Activated CD8-positive, alpha-beta memory T cell treated with anti-CD3 and anti-CD28 coated beads, Interleukin-2, amount 50 U/mL, for 4 hours (primary cell): ENCODE measurements around the gene ZMIZ1.
A peak's percentile ranks its signal among the peaks of the same experiment; 100 is the strongest.

Source experiments
- DNase-seq: peaks from one replicate; pipeline ENCODE4 v3.0.0-alpha.2; 2020

Gene ZMIZ1

DNA sequence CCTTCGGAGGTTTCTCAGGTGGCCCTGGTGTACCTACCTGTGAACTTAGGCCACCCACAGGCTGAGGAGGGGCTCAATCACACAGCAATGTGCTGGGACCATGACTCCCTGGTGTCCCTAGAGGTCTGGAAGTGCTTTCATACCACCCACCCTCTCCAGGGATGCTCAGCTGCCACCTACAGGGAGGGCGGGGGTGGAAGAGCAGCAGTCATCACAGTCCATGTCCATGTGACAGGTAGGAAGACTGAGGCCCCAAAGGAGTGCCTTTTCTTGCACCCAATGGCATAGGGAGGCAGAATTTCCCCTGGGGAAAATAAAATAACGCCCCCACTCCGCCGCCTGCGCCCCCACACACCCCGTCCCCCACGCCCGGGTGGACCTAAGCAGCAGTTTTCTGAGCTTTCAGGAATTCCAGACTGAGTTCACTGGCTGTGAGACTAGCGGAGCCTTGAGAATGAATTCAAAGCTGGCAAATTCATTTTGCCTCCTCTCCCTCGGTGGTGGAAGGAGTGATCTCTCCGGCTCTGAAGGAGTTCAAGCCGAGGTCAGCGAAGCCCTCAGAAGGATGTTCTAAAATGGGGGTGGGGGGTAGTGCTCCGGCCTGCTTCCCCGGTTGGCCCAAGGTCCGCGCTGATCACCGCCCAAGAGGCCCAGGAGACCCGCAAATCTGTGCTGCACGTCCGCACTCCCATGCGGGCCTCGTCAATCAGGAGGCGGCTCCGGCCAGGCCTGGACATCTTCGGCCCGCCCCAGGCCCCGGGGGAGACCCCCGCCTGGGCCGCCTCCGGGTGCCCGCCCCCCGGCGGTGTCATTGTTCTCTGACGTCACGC, 2.1 kb upstream of the ZMIZ1 start:
- no peak for DNase-seq

DNA sequence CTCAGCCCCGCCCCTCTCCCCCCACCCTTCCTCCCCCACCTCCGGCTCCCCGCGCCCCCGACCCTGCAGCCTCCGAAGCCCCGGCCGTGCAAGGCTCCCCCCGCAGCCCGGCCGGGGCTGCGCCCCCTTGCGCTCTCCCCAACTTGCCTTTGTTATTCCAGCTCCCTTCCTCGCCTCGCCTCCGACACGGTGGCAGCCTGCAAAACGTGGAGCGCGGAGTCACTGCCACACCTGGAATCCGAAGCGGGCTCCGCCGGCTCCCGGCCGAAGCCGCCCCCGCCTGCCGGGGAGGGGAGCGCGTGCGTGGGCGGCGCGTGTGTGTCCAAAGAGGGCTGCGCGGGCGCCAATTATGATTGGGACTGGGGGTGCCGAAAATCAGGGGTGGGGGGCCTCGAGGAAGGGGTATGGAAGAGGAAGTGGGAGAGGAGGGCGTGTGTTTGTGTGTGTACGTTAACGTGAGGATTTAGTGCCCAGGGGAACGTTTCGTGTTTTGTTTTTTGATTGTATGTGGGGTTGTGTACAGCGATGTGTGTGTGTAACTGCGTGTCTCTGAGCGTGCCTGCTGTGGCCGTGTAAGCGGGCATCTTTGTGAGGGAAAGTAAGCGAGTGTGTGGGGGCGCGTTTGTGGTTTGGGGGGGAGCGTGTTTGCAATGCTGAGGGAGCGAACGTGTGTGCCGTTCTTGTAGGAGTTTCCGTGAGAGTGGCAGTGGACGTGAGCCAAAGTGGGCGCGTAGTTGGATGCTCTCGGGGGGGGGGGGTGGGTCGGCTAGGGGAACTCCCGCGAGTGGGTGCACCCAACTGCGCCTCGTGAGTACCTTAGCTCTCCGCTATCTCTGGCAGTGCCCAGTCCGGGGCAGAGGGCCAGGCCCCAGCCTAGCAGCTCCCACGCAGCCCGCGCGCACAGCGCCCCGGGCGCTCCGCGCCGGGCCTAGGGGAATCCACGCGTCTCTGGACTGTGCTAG, 1.2 kb upstream of the ZMIZ1 start:
- DNase-seq: peak; percentile 84

DNA sequence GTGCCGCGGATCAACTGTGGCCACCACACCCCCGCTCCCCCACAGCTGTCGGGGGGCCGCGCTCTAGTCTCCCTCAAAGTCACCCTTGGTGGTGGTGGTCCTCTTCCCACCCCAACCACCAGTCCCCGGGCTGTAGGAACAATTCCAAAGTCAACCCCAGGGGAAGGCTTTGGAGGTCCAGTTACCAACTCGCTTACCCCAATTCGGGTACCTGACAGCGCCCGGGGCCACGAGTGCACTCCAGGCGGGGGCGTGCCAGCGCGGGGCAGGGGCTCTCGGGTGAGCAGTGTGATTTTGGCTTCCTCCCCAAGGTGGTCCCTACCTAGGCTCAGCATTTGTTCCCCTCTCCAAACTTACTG, 584 bp upstream of the ZMIZ1 start:
- DNase-seq: peak; percentile 44

DNA sequence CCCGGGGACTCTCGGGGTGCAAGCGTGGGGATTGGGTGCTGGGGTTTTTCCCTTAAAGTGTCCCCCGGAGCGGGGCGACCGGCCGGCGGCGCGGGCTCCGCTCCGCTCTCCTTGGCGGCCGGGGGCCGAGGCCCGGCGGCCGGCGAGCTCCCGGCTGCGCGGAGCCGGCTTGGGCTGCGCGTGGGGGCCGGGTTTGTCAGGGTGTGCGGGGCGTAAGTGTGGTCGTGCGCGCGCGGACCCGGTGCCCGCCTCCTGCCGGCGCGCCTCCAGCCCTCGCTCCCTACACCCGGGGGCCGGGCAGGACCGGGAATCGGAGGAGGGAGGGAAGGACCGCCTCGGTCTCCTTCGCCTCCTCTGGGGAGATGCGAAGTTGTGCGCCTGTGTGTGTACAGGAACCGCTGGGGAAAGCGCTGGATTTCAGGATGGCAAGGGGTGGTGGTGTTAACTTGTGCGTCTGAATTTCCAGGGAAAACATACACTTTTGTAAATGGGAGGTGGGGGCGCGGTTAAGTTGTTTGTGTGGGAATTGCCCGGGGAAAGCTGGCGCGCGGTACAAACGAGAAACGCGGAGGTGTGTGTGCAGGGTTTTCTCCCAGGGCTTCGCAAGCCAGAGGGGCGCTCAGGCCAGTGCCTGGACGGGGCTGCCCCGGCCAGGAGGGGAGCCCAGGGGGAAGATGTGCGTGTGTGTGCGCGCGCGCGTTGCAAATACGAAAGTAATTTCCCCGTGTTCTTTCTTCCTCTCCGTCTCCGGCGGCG, 737 bp downstream of the ZMIZ1 start:
- DNase-seq: peak; percentile 54

DNA sequence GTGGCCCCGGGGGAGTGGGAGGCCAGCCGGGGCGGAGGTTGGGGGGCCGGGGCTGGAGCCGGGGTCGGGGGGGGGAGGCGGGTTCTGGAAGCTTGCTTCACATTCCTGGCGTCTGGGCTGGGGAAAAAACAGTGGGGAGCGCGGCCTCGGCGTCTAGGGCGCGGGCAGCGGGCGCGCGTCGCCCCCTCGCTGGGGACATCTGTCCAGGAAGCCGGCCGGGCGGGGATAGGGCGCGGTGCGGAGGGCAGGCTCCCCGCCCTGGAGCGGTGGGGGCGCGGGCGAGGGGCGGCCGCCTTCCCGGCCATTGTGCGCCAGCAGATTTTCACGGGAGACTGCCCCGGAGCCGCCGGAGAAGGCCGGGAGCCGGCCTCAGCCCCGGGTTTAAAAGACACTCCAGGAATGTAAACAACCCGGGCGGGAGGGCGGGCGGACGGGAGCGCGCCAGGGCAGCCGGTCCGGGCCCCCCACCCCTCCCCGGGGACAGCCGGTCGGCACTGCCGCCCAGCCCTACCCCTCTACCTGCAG, 1.4 kb downstream of the ZMIZ1 start:
- no peak for DNase-seq

DNA sequence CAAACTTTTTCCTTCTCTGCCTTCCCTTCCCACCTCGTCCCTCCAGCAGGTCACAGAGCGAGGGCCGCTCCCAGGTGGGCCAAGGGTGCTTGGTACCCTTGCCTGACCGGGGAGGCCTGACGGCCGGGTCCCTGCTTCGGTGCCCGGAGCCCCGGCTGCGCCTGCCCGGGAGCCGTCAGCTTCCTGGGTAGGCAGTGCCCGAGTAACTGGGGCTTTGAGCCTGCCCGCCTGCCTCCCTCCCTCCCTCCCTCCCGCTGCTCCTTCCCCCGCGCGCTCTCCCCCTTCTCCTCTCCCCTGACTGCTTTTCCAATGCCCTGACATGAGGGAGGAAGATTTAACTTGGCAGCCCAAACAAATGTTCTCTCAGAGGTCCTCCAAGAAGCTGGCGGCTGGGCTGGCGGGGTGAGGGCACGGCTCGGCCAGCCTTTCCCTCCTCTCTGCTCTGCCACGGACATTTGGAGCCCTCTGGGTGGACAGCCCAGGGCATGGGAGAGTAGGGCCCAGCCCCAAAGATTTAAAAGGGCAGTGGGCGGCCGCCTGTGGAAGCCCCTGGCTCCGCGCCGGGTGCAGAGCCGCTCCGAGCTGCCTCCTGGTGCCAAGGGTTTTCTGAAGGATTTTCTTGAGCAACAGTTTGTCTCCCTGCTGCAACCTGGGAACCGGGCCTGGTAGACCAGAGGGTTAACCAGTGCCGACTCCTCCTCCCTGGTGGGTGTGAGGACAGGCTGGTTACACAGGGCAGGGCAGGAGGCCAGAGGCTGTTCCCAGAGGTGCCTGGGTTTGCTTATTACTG, 2.0 kb downstream of the ZMIZ1 start:
- no peak for DNase-seq

DNA sequence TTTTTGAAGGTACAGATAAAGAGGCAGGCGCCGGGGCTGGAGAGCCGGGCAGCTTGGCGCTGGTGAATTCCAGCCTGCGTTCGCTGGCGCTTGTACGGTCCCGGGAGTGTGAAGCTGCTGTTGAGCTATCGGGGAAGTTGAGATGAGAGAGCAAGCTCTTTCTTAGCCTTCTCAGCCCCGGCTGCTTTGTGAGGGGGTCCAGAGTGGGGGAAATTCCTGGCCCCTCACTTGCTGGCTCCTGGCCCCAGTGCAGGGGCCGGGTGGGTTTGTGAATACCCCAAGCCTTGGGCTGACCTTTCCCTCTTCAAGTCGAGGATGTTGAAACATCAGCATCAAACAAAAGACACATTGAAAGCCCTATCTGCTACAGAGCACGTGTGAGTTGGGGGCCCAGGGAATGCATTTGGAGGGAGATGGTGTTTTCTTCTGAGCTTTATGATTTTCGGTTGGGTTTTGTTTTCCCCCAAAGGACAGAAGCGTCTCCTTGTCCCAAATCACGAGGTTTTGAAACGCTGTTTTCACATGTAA, 2.7 kb downstream of the ZMIZ1 start:
- no peak for DNase-seq

DNA sequence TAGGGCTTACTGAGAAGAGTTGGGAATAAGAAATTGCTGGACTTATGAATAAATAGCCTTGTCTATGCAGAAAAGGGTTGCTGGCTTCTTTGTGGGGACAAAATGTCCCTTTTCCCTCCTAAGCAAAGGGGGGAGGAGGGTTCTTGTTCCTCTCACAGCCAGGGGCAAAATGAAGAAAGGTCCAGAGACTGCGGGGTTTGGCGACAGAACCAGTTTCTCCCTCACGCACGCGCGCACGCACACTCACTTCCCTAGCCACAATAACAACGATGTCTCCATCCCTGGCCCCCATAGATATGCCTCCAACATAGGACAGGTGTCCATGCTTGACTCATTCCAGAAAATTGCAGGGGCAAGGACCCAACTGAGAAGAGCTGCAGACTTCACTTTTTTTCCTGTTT, 3.3 kb downstream of the ZMIZ1 start:
- no peak for DNase-seq

DNA sequence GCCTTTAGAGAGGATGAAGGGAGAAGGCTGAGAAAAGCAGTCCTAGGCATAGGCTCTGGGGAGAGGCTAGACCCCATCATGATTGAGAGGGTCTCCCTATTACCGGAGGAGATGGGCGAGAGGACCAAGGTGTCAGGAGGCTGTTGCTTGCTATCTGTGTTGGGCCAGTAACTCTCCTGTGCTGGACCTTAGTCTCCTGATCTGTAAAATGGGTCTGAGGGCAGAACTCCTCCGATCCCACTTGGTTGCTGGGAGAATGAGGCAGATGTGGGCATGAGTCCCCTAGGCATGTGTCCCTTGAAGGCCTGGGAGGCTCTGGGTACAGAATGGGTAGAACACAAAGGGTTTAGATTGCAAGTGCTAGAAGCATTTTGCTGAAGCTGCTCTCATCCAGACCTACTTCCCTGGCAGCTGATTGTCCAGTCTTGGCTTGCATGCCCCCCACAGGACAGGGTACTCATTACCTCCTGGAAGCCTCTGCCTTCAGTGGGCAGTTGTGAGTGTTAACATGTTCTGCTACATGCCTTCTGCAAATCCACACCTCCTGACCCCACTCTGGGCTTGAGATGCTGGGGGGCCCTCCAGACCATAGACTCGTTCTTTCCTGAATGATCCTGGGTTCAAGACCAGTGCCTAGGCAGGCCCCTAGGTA, 4.4 kb downstream of the ZMIZ1 start:
- DNase-seq: no peak

DNA sequence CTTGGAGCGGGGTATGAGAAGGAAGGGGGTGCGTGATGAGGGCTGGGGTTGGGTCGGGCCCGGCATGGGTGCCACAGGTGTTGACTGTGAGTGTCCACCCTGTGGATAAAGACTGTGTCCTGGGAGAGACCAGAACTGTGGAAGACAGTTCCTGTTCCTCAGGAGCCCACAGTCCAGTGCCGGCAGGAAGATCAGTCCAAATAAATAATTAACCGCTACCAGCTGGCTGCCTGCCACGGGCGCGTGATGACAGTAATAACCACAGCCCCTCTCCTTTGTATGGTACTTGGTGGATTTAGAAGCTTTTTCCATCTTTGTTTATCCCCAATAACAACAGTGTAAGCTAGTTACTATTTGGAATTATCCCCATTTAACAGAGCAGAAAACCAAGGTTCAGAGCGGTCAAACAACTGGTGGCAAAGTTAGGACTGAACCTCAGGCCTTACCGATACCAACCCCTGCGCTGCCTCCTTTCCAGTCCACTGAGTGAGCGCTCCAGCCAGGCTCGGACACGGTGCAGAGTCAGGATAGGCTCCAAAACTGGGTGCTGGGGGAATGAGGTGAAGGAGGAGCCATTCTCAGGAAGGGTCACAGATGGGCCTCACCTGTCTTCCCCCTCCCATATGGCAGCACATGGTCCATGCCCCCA, 5.1 kb downstream of the ZMIZ1 start:
- no peak for DNase-seq

DNA sequence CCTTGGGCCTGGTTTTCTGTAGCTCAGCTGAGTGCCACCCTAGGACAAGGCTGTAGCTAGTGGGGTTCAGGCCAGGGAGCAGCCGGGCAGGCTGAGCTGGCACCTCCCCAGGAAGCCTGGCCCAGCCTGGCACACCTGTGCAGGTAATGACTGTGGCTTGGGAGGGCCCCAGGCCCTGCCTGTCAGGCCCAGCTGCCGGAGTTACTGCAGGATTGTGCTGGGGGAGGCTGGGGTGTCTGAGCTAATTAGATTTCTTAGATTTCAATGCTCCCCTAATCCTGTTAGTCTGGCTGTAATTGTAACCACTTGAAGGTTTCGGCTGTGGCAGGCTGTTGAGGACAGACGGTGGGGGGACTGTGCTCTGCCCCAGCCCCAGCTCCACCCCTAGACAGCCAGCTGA, 6.0 kb downstream of the ZMIZ1 start:
- DNase-seq: no peak

DNA sequence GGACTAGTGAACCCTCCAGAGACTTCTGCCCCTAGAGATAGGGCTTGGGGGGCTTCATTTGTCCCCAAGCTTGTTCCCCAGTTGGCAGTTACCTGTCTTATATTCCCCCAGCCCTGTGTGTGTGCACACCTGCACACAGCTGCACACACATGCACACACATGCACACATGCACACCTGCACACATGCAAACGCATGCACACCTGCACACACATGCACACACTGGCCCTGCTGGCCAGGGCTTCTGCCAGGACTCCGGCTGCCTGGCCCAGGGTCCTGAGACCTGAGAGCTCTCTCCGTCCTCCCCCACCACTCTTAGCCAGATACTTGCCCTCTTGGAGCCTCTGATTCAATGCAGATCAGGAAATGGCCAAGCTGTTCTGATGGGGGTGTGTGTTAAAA, 6.7 kb downstream of the ZMIZ1 start:
- DNase-seq: no peak

DNA sequence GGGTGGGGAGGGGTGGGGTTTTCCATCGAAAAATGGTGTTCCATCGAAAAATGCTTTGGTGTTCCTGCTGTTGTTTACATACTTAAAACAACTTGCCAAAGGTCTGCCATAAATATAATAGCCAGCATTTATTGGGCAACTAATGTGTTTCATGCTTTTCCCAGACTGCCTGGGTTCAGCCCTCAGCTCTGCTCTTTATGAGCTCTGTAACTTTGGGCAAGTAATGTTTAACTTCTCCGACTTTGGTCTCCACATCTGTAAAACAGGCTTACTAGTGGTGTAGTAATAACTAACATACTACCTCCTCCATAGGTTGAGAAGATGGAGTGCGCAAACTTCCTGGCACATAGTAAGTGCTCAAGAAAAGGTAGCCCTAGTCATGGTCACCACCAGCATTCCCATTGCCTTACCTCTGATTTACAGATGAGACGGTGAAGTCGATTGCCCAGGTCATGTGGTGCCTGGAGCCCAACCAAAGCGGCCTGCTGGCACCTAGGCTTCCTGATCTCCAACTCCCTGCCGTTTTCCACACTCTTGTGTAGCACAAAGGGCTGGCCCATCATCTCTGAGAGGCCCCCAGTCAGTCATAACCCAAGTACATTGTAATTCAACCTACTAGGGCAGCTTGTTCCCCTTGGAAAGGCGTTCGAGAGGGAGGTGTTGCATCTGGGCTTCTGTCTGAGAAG, 8.9 kb downstream of the ZMIZ1 start:
- no peak for DNase-seq

DNA sequence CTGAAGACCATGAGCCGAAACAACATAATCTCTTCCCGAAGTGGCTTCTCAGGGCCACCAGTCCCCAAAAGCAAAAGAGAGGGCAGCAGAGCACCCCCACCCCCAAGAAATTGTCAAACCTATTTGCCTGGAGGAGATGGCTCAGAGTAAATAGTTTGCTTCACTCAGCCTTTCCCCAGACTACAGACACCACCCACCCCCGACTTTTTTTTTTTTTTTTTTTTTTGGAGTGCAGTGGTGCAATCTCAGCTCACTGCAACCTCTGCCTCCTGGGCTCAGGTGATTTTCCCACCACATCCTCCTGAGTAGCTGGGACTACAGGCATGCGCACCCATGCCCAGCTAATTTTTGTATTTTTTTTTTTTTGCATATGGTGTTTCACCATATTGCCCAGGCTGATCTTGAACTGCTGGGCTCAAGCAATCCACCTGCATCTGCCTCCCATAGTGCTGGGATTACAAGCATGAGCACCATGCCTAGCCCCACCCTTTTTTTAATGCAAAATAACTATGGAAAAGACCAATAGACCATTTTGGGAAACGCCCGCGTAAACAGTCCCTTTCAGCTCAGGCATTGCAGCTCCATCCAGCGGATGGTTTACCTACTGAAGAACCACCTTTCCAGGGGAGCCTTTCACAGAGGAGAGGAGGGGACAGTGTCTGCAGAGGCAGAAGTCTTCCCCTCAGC, 9.7 kb downstream of the ZMIZ1 start:
- no peak for DNase-seq

DNA sequence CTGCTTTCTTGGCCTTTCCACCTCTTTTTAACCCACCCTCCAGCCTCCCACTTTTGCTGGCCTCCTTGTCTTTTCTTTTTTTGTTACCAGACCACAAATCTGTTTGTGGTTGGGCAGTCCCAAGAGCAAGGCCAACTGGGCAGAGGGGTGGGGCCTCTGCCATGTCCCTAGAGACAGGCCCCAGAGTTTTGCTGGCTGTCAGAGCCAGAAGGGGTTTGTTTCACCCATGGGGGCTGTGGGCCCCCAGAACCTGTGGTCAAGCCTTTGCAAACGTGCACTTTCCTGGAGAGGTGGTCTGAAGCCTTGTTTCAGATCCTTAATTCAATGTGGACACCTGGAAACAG, 10.3 kb downstream of the ZMIZ1 start:
- no peak for DNase-seq

DNA sequence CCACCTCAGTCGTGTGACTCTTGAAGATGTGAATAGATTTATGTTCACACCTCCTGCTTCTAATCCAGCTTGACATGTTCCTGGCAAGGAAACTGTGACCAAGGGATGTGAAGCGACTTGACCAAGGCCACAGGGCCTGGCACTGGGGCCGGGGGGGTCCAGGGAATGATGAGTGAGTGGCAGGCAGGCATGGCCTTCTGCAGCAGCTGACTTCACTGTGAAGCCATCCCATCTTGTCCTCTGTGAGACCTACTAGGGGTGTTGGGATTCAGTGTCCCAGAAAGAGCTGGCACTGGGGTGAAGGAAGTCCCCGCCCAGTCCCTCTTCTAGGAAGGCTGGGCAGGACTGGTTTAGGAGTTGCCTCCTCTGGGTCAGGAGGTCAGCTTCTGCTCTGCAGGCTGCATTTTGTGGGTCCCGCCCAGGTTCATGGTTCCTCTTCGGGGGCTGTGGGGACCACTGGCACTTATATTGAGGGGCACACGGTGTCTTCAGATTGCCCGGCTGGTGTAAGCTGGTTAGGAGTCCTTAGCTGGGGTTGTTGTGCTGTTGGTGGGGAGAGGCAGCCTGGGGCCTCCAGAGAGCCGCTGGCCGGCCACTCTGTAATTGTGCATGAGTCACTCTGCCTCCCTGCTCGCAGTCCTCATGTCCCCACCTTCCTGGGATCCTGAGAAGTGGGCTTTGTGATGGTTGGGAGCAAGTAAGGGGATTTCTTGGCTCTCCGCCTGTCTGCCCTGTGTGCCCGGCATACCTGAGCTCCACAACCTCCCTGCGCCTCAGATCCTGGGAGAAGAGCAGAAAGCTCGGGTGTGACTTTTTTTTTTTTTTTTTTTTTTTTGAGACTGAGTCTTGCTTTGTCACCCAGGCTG, 11.0 kb downstream of the ZMIZ1 start:
- DNase-seq: no peak

DNA sequence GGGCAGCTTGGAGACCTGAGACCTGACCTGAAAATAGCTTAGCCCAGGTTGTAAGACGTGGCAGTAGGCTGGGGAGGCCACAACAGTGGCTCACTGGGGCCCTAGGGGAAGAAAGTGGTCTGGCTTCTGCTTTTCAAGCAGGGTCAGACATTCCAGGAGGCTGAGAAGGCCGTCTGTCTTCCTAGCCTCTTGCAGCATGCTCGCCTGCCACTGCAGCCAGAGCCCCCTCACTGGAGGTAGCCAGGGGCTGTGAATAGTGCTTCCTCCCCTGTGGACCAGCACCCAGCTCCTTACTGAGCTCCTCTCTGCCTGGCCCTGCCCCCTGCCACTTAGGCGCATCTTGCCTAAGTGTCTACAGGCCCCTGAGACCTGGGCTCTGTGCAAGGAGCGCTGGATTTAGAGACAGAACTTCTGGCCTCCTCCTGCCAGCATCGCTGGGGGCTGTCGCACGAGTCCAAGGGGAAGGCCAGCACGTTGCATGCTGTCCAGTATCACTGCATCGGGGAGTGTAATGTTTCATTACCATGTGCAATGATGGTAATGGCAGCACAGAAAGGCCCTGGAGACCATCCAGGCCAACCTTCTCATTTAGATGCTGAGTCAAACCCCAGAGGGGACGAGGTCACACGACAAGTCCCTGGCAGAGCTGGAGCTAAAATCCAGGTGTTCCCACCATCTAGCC, 12.7 kb downstream of the ZMIZ1 start:
- DNase-seq: no peak

DNA sequence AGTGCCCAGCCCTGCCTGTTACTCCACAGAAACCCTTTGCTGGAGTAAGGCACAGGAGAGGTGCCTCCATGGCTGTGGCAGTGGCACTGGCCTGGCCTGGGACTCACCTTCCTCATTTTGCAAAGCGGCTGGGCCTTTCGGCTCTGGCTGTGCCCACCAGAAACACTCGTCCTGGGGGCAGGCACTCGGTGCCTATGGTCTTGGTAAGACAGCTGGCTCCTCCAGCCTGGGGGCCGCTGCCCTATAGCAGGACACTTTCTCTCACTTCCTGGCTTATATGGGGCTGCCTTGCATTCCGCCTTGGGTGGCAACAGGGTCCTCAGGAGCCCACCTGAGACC, 13.2 kb downstream of the ZMIZ1 start:
- no peak for DNase-seq
